ENCODE results near the gene PRMT5.

The PRMT5 gene

GRCh38 chr14:22875003-22875747, 54.0 kb downstream of the PRMT5 start:
- H3K36me3 ChIP-seq (ENCODE audit: insufficient read depth, insufficient read length, low read length) = peaks cover 30% of the 10 kb centered on the region
- no peaks in the 10 kb centered on the region for H3K4me1 ChIP-seq (ENCODE audit: insufficient read depth, insufficient read length)
- DNase-seq (ENCODE audit: low read depth, low spot score) = no peak
- TF ChIP-seq YY1 (IDR thresholded peaks at IDR 0.05; ENCODE audit: insufficient read depth, insufficient read length) = no peak
- TF ChIP-seq ZNF274 (IDR thresholded peaks at IDR 0.05; ENCODE audit: low read depth, low read length) = no peak
- TF ChIP-seq SUZ12 (IDR thresholded peaks at IDR 0.05; ENCODE audit: extremely low read depth, insufficient read depth, insufficient read length) = no peak
- no peaks in the 10 kb centered on the region for H3K9me3 ChIP-seq (ENCODE audit: insufficient read depth, low read length)
- H3K4me3 ChIP-seq (ENCODE audit: insufficient read length, low read depth) = no peak overlapping the region
- H3K27me3 ChIP-seq (ENCODE audit: insufficient read depth, insufficient read length) = no peaks in the 10 kb centered on the region
- no peak overlapping the region for H3K9ac ChIP-seq (ENCODE audit: insufficient read length, low read depth)

GRCh38 chr14:22872833-22873520, 56.2 kb downstream of the PRMT5 start:
- TF ChIP-seq ZNF274 (IDR thresholded peaks at IDR 0.05; ENCODE audit: low read depth, low read length) (no peak), SUZ12 (IDR thresholded peaks at IDR 0.05; ENCODE audit: extremely low read depth, insufficient read depth, insufficient read length) (no peak), YY1 (IDR thresholded peaks at IDR 0.05; ENCODE audit: insufficient read depth, insufficient read length) (no peak)
- H3K9ac ChIP-seq (ENCODE audit: insufficient read length, low read depth) = peak overlapping the region; percentile 5
- H3K36me3 ChIP-seq (ENCODE audit: insufficient read depth, insufficient read length, low read length) = peaks cover 28% of the 10 kb centered on the region
- DNase-seq (ENCODE audit: low read depth, low spot score) = no peak
- H3K4me3 ChIP-seq (ENCODE audit: insufficient read length, low read depth) = peak overlapping the region; percentile 76
- H3K27me3 ChIP-seq (ENCODE audit: insufficient read depth, insufficient read length) = no peaks in the 10 kb centered on the region
- no peaks in the 10 kb centered on the region for H3K9me3 ChIP-seq (ENCODE audit: insufficient read depth, low read length)
- no peaks in the 10 kb centered on the region for H3K4me1 ChIP-seq (ENCODE audit: insufficient read depth, insufficient read length)

DNA sequence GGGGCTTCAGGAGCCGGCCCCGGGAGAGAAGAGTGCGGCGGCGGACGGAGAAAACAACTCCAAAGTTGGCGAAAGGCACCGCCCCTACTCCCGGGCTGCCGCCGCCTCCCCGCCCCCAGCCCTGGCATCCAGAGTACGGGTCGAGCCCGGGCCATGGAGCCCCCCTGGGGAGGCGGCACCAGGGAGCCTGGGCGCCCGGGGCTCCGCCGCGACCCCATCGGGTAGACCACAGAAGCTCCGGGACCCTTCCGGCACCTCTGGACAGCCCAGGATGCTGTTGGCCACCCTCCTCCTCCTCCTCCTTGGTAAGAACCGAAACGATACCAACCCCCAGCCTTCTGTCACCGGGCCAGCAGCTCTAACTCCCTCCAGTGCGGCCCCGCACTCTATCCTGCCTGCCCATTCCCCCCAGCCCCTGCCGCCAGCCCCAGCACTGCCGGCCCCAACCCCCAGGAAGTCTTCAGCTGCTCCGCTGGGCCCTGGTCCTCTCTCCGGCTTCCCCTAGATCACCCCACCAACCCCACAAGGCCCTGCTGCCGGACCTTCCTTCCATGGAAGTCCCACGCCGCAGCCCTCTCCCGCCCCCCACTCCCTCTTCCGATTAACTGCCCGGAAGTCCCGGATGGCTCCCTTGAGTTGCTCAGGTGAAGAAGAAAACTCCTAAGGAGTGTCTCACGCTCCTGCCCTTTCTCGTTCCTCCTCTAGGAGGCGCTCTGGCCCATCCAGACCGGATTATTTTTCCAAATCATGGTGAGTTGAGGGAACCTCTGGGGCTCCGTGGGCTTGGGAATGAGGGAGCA, 56.9 kb downstream of the PRMT5 start:
- peak overlapping the region; percentile 76 for H3K4me3 ChIP-seq (ENCODE audit: insufficient read length, low read depth)
- DNase-seq (ENCODE audit: low read depth, low spot score) = no peak
- TF ChIP-seq ZNF274 (IDR thresholded peaks at IDR 0.05; ENCODE audit: low read depth, low read length) = no peak
- TF ChIP-seq YY1 (IDR thresholded peaks at IDR 0.05; ENCODE audit: insufficient read depth, insufficient read length) = no peak
- TF ChIP-seq SUZ12 (IDR thresholded peaks at IDR 0.05; ENCODE audit: extremely low read depth, insufficient read depth, insufficient read length) = no peak

DNA sequence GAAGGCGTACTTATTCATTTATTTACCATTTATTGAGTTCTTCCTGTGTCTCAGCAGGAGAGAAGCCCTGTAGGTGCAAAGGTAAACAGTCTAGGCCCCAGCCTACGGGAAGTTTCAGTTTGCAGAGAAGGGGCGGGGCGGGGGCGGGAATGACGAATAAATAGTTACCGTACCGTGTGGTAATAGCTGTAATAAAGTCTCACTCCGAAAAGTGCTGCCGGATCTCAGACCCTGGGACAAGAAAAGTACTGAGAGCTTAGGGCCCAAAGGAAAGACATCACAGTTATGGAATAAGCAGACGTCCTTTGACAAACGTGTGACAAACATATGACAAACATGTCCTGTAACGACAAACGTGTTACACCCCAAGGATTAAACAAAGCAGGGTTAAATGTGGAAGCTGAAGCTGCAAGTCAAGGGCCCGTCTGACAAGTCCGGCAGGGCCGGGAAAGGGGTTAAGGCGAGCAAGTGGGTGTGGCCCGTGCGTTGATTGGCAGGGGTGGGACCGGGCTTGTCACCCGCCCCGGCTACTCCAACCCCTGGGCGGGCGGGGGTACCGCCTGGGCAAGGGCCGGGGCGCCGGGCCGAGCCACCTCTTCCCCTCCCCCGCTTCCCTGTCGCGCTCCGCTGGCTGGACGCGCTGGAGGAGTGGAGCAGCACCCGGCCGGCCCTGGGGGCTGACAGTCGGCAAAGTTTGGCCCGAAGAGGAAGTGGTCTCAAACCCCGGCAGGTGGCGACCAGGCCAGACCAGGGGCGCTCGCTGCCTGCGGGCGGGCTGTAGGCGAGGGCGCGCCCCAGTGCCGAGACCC, 57.7 kb downstream of the PRMT5 start, which contains the start of gene LRP10:
Gene LRP10, plus strand, starts transcription at position 517 of the 809 bp plus-strand sequence. CDS start 564 bp downstream, outside the sequence.
- Histone ChIP-seq H3K9ac (ENCODE audit: insufficient read length, low read depth) (peak within 1 kb of the TSS; percentile 85), H3K27me3 (ENCODE audit: insufficient read depth, insufficient read length) (no peaks in the 10 kb centered on the region), H3K9me3 (ENCODE audit: insufficient read depth, low read length) (no peaks in the 10 kb centered on the region), H3K4me1 (ENCODE audit: insufficient read depth, insufficient read length) (no peaks in the 10 kb centered on the region), H3K36me3 (ENCODE audit: insufficient read depth, insufficient read length, low read length) (peaks cover 17% of the 10 kb centered on the region), H3K4me3 (ENCODE audit: insufficient read length, low read depth) (peak within 1 kb of the TSS; percentile 76)
- TF ChIP-seq SUZ12 (IDR thresholded peaks at IDR 0.05; ENCODE audit: extremely low read depth, insufficient read depth, insufficient read length) (no peak), YY1 (IDR thresholded peaks at IDR 0.05; ENCODE audit: insufficient read depth, insufficient read length) (no peak), ZNF274 (IDR thresholded peaks at IDR 0.05; ENCODE audit: low read depth, low read length) (no peak)
- no peak for DNase-seq (ENCODE audit: low read depth, low spot score)

More for the DNA sequence above, 56.9 kb downstream of the PRMT5 start:
- H3K9me3 ChIP-seq (ENCODE audit: insufficient read depth, low read length) = no peaks in the 10 kb centered on the region
- no peaks in the 10 kb centered on the region for H3K27me3 ChIP-seq (ENCODE audit: insufficient read depth, insufficient read length)
- H3K9ac ChIP-seq (ENCODE audit: insufficient read length, low read depth) = peak overlapping the region; percentile 85
- H3K4me1 ChIP-seq (ENCODE audit: insufficient read depth, insufficient read length) = no peaks in the 10 kb centered on the region
- H3K36me3 ChIP-seq (ENCODE audit: insufficient read depth, insufficient read length, low read length) = peaks cover 25% of the 10 kb centered on the region

DNA sequence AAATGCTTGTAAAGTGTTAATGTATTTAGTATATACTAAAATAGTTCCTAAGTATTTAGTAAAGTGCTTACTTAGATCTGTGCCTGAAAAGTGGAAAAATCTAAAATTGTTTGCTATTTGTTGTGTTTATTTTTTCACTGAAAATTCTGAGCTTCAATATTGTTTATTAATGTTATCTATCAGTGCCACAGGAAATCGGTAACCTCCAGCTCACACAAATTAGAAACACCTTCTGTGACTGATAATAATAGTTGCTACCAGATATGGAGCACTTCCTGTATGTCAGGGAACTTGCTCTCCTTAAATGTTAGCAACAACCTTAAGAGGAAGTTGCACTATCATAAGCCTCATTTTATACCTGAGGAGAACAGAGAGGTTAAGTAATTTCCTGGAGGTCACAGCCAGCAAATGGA, 58.4 kb downstream of the PRMT5 start:
- DNase-seq (ENCODE audit: low read depth, low spot score) = no peak
- H3K9ac ChIP-seq (ENCODE audit: insufficient read length, low read depth) = no peak overlapping the region
- TF ChIP-seq YY1 (IDR thresholded peaks at IDR 0.05; ENCODE audit: insufficient read depth, insufficient read length) (no peak), ZNF274 (IDR thresholded peaks at IDR 0.05; ENCODE audit: low read depth, low read length) (no peak), SUZ12 (IDR thresholded peaks at IDR 0.05; ENCODE audit: extremely low read depth, insufficient read depth, insufficient read length) (no peak)

More for the DNA sequence above, 58.4 kb downstream of the PRMT5 start:
- no peaks in the 10 kb centered on the region for H3K4me1 ChIP-seq (ENCODE audit: insufficient read depth, insufficient read length)
- peaks cover 11% of the 10 kb centered on the region for H3K36me3 ChIP-seq (ENCODE audit: insufficient read depth, insufficient read length, low read length)
- no peaks in the 10 kb centered on the region for H3K9me3 ChIP-seq (ENCODE audit: insufficient read depth, low read length)
- H3K4me3 ChIP-seq (ENCODE audit: insufficient read length, low read depth) = peak overlapping the region; percentile 76
- H3K27me3 ChIP-seq (ENCODE audit: insufficient read depth, insufficient read length) = no peaks in the 10 kb centered on the region

Measured in NT2/D1 (cell line).